DOHH2 (cell line): ENCODE results near the gene SATB1.

Source experiments
- H3F3A ChIP-seq: fragments of 200-600 bp; sonication (generic), shearing (Covaris generic); 2 replicates; pipeline ENCODE4 v1.6.0; 2016; ENCODE audit warnings: antibody characterized with exemption, mild to moderate bottlenecking; ENCODE audit not compliant: control insufficient read depth, insufficient read depth
- H3K27ac ChIP-seq: fragments of 200-600 bp; sonication (generic); 2 replicates; pipeline ENCODE4 v1.5.1; 2014; ENCODE audit warnings: low read depth, mild to moderate bottlenecking, low read length, moderate library complexity
- H3K27me3 ChIP-seq: fragments of 200-600 bp; sonication (generic); 2 replicates; pipeline ENCODE4 v1.6.1; 2014; ENCODE audit warnings: mild to moderate bottlenecking, low read length, mixed read lengths; ENCODE audit not compliant: control insufficient read depth
- H3K36me3 ChIP-seq: fragments of 200-600 bp; sonication (generic); 2 replicates; pipeline ENCODE4 v1.6.1; 2014; ENCODE audit warnings: mild to moderate bottlenecking, low read length, moderate library complexity, mixed read lengths; ENCODE audit not compliant: control insufficient read depth
- H3K4me1 ChIP-seq: fragments of 200-600 bp; sonication (generic); 2 replicates; pipeline ENCODE4 v1.6.1; 2014; ENCODE audit warnings: mild to moderate bottlenecking, low read length, mixed read lengths; ENCODE audit not compliant: control insufficient read depth
- H3K4me2 ChIP-seq: fragments of 200-600 bp; sonication (generic); 2 replicates; pipeline ENCODE4 v1.6.0; 2014; ENCODE audit warnings: mild to moderate bottlenecking, low read length, moderate library complexity
- H3K4me3 ChIP-seq: fragments of 200-600 bp; sonication (generic); 2 replicates; pipeline ENCODE4 v1.5.1; 2014; ENCODE audit warnings: mild to moderate bottlenecking, low read length, mixed read lengths
- H3K79me2 ChIP-seq: fragments of 200-600 bp; sonication (generic); 2 replicates; pipeline ENCODE4 v1.6.1; 2014; ENCODE audit warnings: mild to moderate bottlenecking, low read length, mixed read lengths; ENCODE audit not compliant: control insufficient read depth
- H3K9me2 ChIP-seq: fragments of 200-600 bp; sonication (generic); replicated peaks from 2 replicates; pipeline ENCODE4 v1.6.1; 2014; ENCODE audit warnings: mild to moderate bottlenecking, low read length, mixed read lengths; ENCODE audit not compliant: control insufficient read depth
- H3K9me3 ChIP-seq: fragments of 200-600 bp; sonication (generic); 2 replicates; pipeline ENCODE4 v1.6.1; 2014; ENCODE audit warnings: antibody characterized with exemption, low read length, mixed read lengths; ENCODE audit not compliant: control insufficient read depth, insufficient read depth
- H4K20me1 ChIP-seq: fragments of 200-600 bp; sonication (generic); 2 replicates; pipeline ENCODE4 v1.6.0; 2014; ENCODE audit warnings: low read depth, mild to moderate bottlenecking, antibody characterized with exemption, low read length, moderate library complexity; ENCODE audit not compliant: control insufficient read depth, insufficient read depth
- EZH2phosphoT487 ChIP-seq: fragments of 200-600 bp; sonication (generic); IDR thresholded peaks from 2 replicates; pipeline ENCODE4 v1.6.1; 2017; ENCODE audit warnings: borderline replicate concordance, mild to moderate bottlenecking, antibody characterized with exemption, low read length, moderate library complexity, mixed read lengths
- TF ChIP-seq, protein P1 (sequence below): fragments of 200-600 bp; sonication (generic); IDR thresholded peaks from one replicate; pipeline ENCODE4 v1.5.1; 2014; ENCODE audit warnings: antibody characterized with exemption, mild to moderate bottlenecking, low read depth, low read length; ENCODE audit not compliant: poor library complexity, severe bottlenecking

The SATB1 gene

DNA sequence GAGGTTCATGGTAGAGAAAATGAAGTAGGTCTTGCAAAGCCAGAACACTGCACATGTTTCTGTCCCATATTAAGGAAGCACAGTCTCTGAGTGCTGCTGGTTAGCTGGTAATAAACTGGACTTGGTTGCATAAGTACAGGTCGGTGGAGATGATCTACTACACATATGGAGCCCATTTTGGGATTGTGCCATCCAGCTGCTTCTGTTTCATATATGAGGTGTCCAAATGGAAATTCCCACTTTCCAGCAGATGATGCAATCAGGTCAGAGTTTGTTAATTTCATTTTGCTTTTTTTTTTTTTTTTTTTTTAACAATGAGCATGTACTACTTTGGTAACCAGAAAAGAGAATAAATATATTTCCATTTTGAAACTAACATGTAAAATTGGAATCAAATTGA is 122.6 kb downstream of the SATB1 start:
- Histone ChIP-seq H3K4me1 (0 out of 2 replicates have a peak, but pooled peaks cover 3% of the 10 kb centered on the region), H3K27me3 (no peaks in the 10 kb centered on the region), H3K9me3 (no peaks in the 10 kb centered on the region), H3K79me2 (no peaks in the 10 kb centered on the region), H3K27ac (no peak overlapping the region), H3K4me3 (no peak overlapping the region), H3F3A (no peaks in the 10 kb centered on the region), H3K36me3 (no peaks in the 10 kb centered on the region), H3K9me2 (no peaks in the 10 kb centered on the region), H3K4me2 (no peak overlapping the region), H4K20me1 (no peaks in the 10 kb centered on the region)
- TF ChIP-seq, protein P1, sequence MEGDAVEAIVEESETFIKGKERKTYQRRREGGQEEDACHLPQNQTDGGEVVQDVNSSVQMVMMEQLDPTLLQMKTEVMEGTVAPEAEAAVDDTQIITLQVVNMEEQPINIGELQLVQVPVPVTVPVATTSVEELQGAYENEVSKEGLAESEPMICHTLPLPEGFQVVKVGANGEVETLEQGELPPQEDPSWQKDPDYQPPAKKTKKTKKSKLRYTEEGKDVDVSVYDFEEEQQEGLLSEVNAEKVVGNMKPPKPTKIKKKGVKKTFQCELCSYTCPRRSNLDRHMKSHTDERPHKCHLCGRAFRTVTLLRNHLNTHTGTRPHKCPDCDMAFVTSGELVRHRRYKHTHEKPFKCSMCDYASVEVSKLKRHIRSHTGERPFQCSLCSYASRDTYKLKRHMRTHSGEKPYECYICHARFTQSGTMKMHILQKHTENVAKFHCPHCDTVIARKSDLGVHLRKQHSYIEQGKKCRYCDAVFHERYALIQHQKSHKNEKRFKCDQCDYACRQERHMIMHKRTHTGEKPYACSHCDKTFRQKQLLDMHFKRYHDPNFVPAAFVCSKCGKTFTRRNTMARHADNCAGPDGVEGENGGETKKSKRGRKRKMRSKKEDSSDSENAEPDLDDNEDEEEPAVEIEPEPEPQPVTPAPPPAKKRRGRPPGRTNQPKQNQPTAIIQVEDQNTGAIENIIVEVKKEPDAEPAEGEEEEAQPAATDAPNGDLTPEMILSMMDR = no peak
- TF ChIP-seq EZH2phosphoT487 = no peak

DNA sequence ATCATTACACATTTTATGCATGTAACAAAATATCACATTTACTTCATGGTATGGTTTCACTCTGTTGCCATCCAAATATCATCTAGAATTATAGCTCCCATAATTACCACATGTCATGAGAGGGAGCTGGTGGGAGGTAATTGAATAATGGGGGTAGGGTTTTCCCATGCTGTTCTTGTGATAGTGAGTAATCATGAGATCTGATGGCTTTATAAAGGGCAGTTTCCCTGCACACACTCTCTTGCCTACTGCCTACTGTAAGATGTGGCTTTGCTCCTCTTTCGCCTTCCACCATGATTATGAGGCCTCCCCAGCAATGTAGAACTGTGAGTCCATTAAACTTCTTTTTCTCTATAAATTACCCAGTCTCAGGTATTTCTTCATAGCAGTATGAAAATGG is 123.4 kb downstream of the SATB1 start:
- Histone ChIP-seq H3K9me3 (no peaks in the 10 kb centered on the region), H3K9me2 (no peaks in the 10 kb centered on the region), H3K4me1 (0 out of 2 replicates have a peak, but pooled peaks cover 3% of the 10 kb centered on the region), H3K27me3 (no peaks in the 10 kb centered on the region), H3K4me2 (no peak overlapping the region), H3F3A (no peaks in the 10 kb centered on the region), H4K20me1 (no peaks in the 10 kb centered on the region), H3K36me3 (no peaks in the 10 kb centered on the region), H3K79me2 (no peaks in the 10 kb centered on the region), H3K27ac (no peak overlapping the region), H3K4me3 (no peak overlapping the region)
- TF ChIP-seq, protein P1 = no peak
- no peak for TF ChIP-seq EZH2phosphoT487

DNA sequence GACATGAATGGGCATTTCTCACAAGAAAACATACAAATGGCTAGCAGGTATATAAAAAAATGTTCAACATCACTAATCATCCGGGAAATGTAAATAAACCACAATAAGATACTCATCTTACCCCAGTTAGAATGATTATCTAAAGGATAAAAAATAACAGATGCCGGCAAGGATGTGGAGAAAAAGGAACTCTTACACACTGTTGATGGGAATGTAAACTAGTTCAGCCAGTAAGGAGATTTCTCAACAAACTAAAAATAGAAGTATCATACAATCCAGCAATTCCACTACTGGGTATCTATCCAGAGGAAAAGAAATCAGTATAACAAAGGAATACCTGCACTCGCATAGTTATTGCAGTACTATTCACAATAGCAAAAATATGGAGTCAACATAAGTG is 124.2 kb downstream of the SATB1 start:
- Histone ChIP-seq H3K36me3 (no peaks in the 10 kb centered on the region), H4K20me1 (no peaks in the 10 kb centered on the region), H3F3A (no peaks in the 10 kb centered on the region), H3K4me2 (no peak overlapping the region), H3K27me3 (no peaks in the 10 kb centered on the region), H3K4me3 (no peak overlapping the region), H3K27ac (no peak overlapping the region), H3K9me2 (no peaks in the 10 kb centered on the region), H3K79me2 (no peaks in the 10 kb centered on the region), H3K4me1 (0 out of 2 replicates have a peak, but pooled peaks cover 3% of the 10 kb centered on the region), H3K9me3 (no peaks in the 10 kb centered on the region)
- TF ChIP-seq, protein P1 = no peak
- no peak for TF ChIP-seq EZH2phosphoT487
